HepG2 (cell line): ENCODE data around the gene ITGB8. TPM values are rescaled to one million over a fixed set of nuclear protein-coding genes. Genes with fewer than 3 reads are reported as not detected.

Source experiments
- FOXA1 ChIP-seq, 2 experiments: fragments of 450-650 bp in 1 of 2; sonication (generic) in 1 of 2; formaldehyde crosslinking in 1 of 2; IDR thresholded peaks; 2 replicates each; pipeline versions ENCODE4 v1.4.0 to v1.6.1; 2016 to 2020; ENCODE audit warnings: missing genetic modification reagents in 1 of 2
- GABPA ChIP-seq, 2 experiments: IDR thresholded peaks; 2 replicates each; pipeline ENCODE4 v1.6.1; 2011 to 2016; ENCODE audit warnings: low read depth in 2 of 2, low read length in 1 of 2, missing biosample characterization in 1 of 2, missing genetic modification characterization in 1 of 2
- HHEX ChIP-seq: IDR thresholded peaks from 2 replicates; pipeline ENCODE4 v1.6.1; 2016; ENCODE audit warnings: control low read depth
- HNF4A ChIP-seq: sonication (generic); formaldehyde crosslinking; IDR thresholded peaks from 2 replicates; pipeline ENCODE4 v1.4.0; 2020; ENCODE audit warnings: missing genetic modification reagents
- IRF2 ChIP-seq: IDR thresholded peaks from 2 replicates; pipeline ENCODE4 v1.6.1; 2018; ENCODE audit warnings: missing genetic modification reagents, missing compliant biosample characterization
- MBNL3 ChIP-seq: fragments of 250-450 bp; sonication (Bioruptor Pico); conservative IDR thresholded peaks from 2 replicates; pipeline ENCODE4 v1.8.0; 2022; ENCODE audit warnings: mild to moderate bottlenecking, inconsistent platforms
- NR0B2 ChIP-seq: sonication (generic); formaldehyde crosslinking; IDR thresholded peaks from 2 replicates; pipeline ENCODE4 v1.4.0; 2020; ENCODE audit warnings: mild to moderate bottlenecking, missing genetic modification reagents
- PHF21A ChIP-seq: sonication (generic); formaldehyde crosslinking; IDR thresholded peaks from 2 replicates; pipeline ENCODE4 v1.5.0; 2020; ENCODE audit warnings: mild to moderate bottlenecking, missing genetic modification reagents
- POGZ ChIP-seq: sonication (generic); formaldehyde crosslinking; IDR thresholded peaks from 2 replicates; pipeline ENCODE4 v1.4.0; 2020; ENCODE audit warnings: mild to moderate bottlenecking, missing genetic modification reagents
- PRDM10 ChIP-seq: sonication (generic); formaldehyde crosslinking; IDR thresholded peaks from 2 replicates; pipeline ENCODE4 v1.4.0; 2020; ENCODE audit warnings: low read depth, missing genetic modification reagents
- SP5 ChIP-seq: IDR thresholded peaks from 2 replicates; pipeline ENCODE4 v1.6.1; 2016; ENCODE audit warnings: low read depth, borderline replicate concordance
- ZNF124 ChIP-seq: sonication (generic); formaldehyde crosslinking; IDR thresholded peaks from 2 replicates; pipeline ENCODE4 v1.4.0; 2020; ENCODE audit warnings: missing genetic modification reagents
- ZNF343 ChIP-seq: sonication (generic); formaldehyde crosslinking; IDR thresholded peaks from 2 replicates; pipeline ENCODE4 v1.4.0; 2020; ENCODE audit warnings: mild to moderate bottlenecking, missing genetic modification reagents
- ZNF615 ChIP-seq: sonication (generic); formaldehyde crosslinking; IDR thresholded peaks from 2 replicates; pipeline ENCODE4 v1.5.0; 2020; ENCODE audit warnings: mild to moderate bottlenecking, missing genetic modification reagents, borderline replicate concordance
- ZNF7 ChIP-seq: IDR thresholded peaks from 2 replicates; pipeline ENCODE4 v1.6.1; 2016; ENCODE audit warnings: missing biosample characterization, missing genetic modification reagents
- ZNF761 ChIP-seq: sonication (generic); formaldehyde crosslinking; conservative IDR thresholded peaks from 2 replicates; pipeline ENCODE4 v1.4.0; 2020; ENCODE audit warnings: mild to moderate bottlenecking, missing genetic modification reagents
- polyA plus RNA-seq, 8 experiments: library from polyadenylated mRNA; depleted of rRNA in 3 of 8; stranded (reverse) in 7 of 8; unstranded in 1 of 8; fragments of >200 nt; fragmentation: Illumina TruSeq in 4 of 8; extraction: Trizol in 4 of 8; gene quantifications; 2 replicates each; pipeline versions ENCODE4 v1.2.1 to v1.2.3, GENCODE V29; 2011 to 2016; ENCODE audit warnings: low read depth in 4 of 8, missing spikeins in 1 of 8, mixed read lengths in 1 of 8; ENCODE audit not compliant: insufficient read depth in 1 of 8
- total RNA-seq, 5 experiments: library from RNA; depleted of rRNA; stranded (reverse); fragments of >200 nt; fragmentation: Illumina TruSeq; extraction: Trizol; gene quantifications; 2 replicates each; pipeline ENCODE4 v1.2.3, GENCODE V29; 2016; ENCODE audit warnings: low read depth in 1 of 5
- TF ChIP-seq, protein P1 (sequence below), 2 experiments: IDR thresholded peaks; 2 replicates each; pipeline ENCODE4 v1.6.1; 2011 to 2012; ENCODE audit warnings: low read length in 2 of 2, borderline replicate concordance in 1 of 2, low read depth in 1 of 2, mild to moderate bottlenecking in 1 of 2, moderate library complexity in 1 of 2
- TF ChIP-seq, protein P2 (sequence below): sonication (generic); formaldehyde crosslinking; IDR thresholded peaks from 2 replicates; pipeline ENCODE4 v1.4.0; 2020; ENCODE audit warnings: missing genetic modification reagents

The ITGB8 gene
- total and polyA plus RNA-seq, 2 of the 13 experiments (the other 11 are each of a cell fraction or from before 2014, with no cell fraction given): 0.01 TPM; not detected in 1

GRCh38 chr7:20304366-20304765 lies 26.3 kb upstream of the ITGB8 start (continued):
- no peak for TF ChIP-seq GABPA (IDR thresholded peaks at IDR 0.05; ENCODE audit: low read depth, low read length)
- TF ChIP-seq GABPA (CRISPR knock-in tag; IDR thresholded peaks at IDR 0.05; ENCODE audit: low read depth): peak; percentile 36; the same call in 1 of the 2 replicates
- TF ChIP-seq ZNF124 (CRISPR knock-in tag): no peak
- TF ChIP-seq SP5: peak; percentile 58; the same call in 1 of the 2 replicates
- 0 out of 2 replicates have a peak, but pooled peaks have one; percentile 13 for TF ChIP-seq POGZ (CRISPR knock-in tag)
- TF ChIP-seq, protein P1, sequence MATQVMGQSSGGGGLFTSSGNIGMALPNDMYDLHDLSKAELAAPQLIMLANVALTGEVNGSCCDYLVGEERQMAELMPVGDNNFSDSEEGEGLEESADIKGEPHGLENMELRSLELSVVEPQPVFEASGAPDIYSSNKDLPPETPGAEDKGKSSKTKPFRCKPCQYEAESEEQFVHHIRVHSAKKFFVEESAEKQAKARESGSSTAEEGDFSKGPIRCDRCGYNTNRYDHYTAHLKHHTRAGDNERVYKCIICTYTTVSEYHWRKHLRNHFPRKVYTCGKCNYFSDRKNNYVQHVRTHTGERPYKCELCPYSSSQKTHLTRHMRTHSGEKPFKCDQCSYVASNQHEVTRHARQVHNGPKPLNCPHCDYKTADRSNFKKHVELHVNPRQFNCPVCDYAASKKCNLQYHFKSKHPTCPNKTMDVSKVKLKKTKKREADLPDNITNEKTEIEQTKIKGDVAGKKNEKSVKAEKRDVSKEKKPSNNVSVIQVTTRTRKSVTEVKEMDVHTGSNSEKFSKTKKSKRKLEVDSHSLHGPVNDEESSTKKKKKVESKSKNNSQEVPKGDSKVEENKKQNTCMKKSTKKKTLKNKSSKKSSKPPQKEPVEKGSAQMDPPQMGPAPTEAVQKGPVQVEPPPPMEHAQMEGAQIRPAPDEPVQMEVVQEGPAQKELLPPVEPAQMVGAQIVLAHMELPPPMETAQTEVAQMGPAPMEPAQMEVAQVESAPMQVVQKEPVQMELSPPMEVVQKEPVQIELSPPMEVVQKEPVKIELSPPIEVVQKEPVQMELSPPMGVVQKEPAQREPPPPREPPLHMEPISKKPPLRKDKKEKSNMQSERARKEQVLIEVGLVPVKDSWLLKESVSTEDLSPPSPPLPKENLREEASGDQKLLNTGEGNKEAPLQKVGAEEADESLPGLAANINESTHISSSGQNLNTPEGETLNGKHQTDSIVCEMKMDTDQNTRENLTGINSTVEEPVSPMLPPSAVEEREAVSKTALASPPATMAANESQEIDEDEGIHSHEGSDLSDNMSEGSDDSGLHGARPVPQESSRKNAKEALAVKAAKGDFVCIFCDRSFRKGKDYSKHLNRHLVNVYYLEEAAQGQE (IDR thresholded peaks at IDR 0.05; ENCODE audit: borderline replicate concordance in 1 of 2, low read depth in 1 of 2, low read length in 2 of 2): peak in 1 of 2 experiments; percentile 42; a peak in 1 of 4 replicates
- TF ChIP-seq ZNF615 (CRISPR knock-in tag): no peak
- TF ChIP-seq HHEX (CRISPR knock-in tag): peak; percentile 63; the same call in 1 of the 2 replicates
- TF ChIP-seq ZNF343 (CRISPR knock-in tag): no peak
- TF ChIP-seq NR0B2 (CRISPR knock-in tag): no peak
- TF ChIP-seq MBNL3: no peak
- peak; percentile 32; the same call in 1 of the 2 replicates for TF ChIP-seq FOXA1 (IDR thresholded peaks at IDR 0.05)
- TF ChIP-seq FOXA1 (CRISPR knock-in tag; IDR thresholded peaks at IDR 0.05): peak; percentile 42; the same call in 1 of the 2 replicates
- no peak for TF ChIP-seq ZNF7 (CRISPR knock-in tag)
- TF ChIP-seq HNF4A (CRISPR knock-in tag): peak; percentile 36
- no peak for TF ChIP-seq ZNF761
- TF ChIP-seq, protein P2, sequence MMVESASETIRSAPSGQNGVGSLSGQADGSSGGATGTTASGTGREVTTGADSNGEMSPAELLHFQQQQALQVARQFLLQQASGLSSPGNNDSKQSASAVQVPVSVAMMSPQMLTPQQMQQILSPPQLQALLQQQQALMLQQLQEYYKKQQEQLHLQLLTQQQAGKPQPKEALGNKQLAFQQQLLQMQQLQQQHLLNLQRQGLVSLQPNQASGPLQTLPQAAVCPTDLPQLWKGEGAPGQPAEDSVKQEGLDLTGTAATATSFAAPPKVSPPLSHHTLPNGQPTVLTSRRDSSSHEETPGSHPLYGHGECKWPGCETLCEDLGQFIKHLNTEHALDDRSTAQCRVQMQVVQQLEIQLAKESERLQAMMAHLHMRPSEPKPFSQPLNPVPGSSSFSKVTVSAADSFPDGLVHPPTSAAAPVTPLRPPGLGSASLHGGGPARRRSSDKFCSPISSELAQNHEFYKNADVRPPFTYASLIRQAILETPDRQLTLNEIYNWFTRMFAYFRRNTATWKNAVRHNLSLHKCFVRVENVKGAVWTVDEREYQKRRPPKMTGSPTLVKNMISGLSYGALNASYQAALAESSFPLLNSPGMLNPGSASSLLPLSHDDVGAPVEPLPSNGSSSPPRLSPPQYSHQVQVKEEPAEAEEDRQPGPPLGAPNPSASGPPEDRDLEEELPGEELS: peak; percentile 80
- 0 out of 2 replicates have a peak, but pooled peaks have one; percentile 29 for TF ChIP-seq IRF2 (CRISPR knock-in tag)
- peak; percentile 54; the same call in 1 of the 2 replicates for TF ChIP-seq PHF21A (CRISPR knock-in tag)
- TF ChIP-seq PRDM10 (CRISPR knock-in tag): no peak
